Adrenal gland (tissue), 12 donors: ENCODE measurements around the gene NEK5. TPM values are rescaled to one million over a fixed set of nuclear protein-coding genes. Genes with fewer than 3 reads are reported as not detected.
"Not testable (repeated sequence)": the region's sequence is repeated elsewhere in the genome, so short reads cannot be mapped to it uniquely, and the experiment has no call there.

Experiments
- DNase-seq, 7 donors: peaks; one replicate each; pipeline ENCODE4 v3.0.0-alpha.2; 2019 to 2020
- H3K27ac ChIP-seq, 5 donors: fragments of 200-600 bp; sonication (generic) in 4 of 5; 1 replicate in 3 of 5; 2 replicates in 2 of 5; pipeline versions ENCODE4 v1.5.1 to v1.8.0; 2016 to 2020; ENCODE audit warnings: mild to moderate bottlenecking in 1 of 5
- H3K27me3 ChIP-seq: fragments of 200-600 bp; 2 replicates; pipeline ENCODE4 v1.8.0; 2021
- H3K36me3 ChIP-seq, 2 donors: fragments of 200-600 bp; replicated peaks in 1 of 2; 1 replicate in 1 of 2; 2 replicates in 1 of 2; pipeline versions ENCODE4 v1.5.1 to v1.8.0; 2018 to 2022
- H3K4me1 ChIP-seq, 2 donors: fragments of 200-600 bp; replicated peaks in 1 of 2; 1 replicate in 1 of 2; 2 replicates in 1 of 2; pipeline versions ENCODE4 v1.5.1 to v1.8.0; 2018 to 2021
- H3K4me3 ChIP-seq, 4 donors: fragments of 200-600 bp; sonication (generic) in 3 of 4; one replicate each; pipeline ENCODE4 v1.5.1; 2016 to 2018
- H3K9me3 ChIP-seq, 3 donors: fragments of 200-600 bp; sonication (generic) in 1 of 3; replicated peaks in 1 of 3; 1 replicate in 2 of 3; 2 replicates in 1 of 3; pipeline versions ENCODE4 v1.5.1 to v1.8.0; 2016 to 2021
- POLR2A ChIP-seq, 2 donors: fragments of 450-650 bp; IDR thresholded peaks; one replicate each; pipeline ENCODE4 v1.6.1; 2017; ENCODE audit warnings: antibody characterized with exemption in 2 of 2, mild to moderate bottlenecking in 2 of 2, moderate library complexity in 1 of 2
- WGBS, 4 donors: extraction: QIAGEN DNeasy Blood & Tissue Kit in 2 of 4; methylation state at CpG; one replicate each; pipeline versions ENCODE4 v1.1.5 to v1.1.7; 2013 to 2017; 5-methylcytosine and 5-hydroxymethylcytosine counted together
- intact Hi-C, 2 donors: fragments of 100-400 bp; cut with DNase I; formaldehyde crosslinking; loops; one replicate each; pipeline versions ENCODE4 v1.14.1 to v1.15.0; 2022 to 2023
- polyA plus RNA-seq, 3 donors: library from polyadenylated mRNA; stranded (reverse); fragments of 200-250 nt in 2 of 3; fragments of 350-450 nt in 1 of 3; fragmentation: Illumina TruSeq in 1 of 3; extraction: RNeasy Lipid Tissue Mini Kit (QIAGEN cat#74804) in 1 of 3; gene quantifications; one replicate each; pipeline ENCODE4 v1.2.3, GENCODE V29; 2013 to 2014
- total RNA-seq, 9 donors: library from RNA; depleted of rRNA in 4 of 9; stranded (reverse); fragments of >200 nt in 4 of 9; fragments of 120-200 nt in 1 of 9; fragmentation: NEBNext Ultra II Directional in 1 of 9; extraction: Animal tissue kit (Norgen Biotek cat#: 25700) in 1 of 9; gene quantifications; one replicate each; pipeline versions ENCODE4 v1.1.0 to v1.2.4, GENCODE V29; 2013 to 2023
- TF ChIP-seq, protein P1 (sequence below), 6 experiments: fragments of 450-650 bp in 4 of 6; fragments of 200-600 bp in 2 of 6; sonication (generic) in 1 of 6; IDR thresholded peaks; 1 replicate in 5 of 6; 2 replicates in 1 of 6; pipeline versions ENCODE4 v1.5.1 to v1.8.0; 2016 to 2021; ENCODE audit warnings: antibody characterized with exemption in 6 of 6, mild to moderate bottlenecking in 2 of 6, moderate library complexity in 1 of 6
- donor health status: healthy with polysubstance abuse.
- donor health status: Bipolar disorder and iron deficiency.
- donor health status: DM: yes; HTN: yes; CAD: no.
- donor health status: DM: no; HTN: no; CAD: no.
- donor health status: DM: no; HTN: no; CAD: no.
- donor health status: DM: yes; HTN: yes; CAD: no.

NEK5 gene
- total and polyA plus RNA-seq, 12 donors = under 0.01 to 0.17 (median 0.11) TPM; not detected in 5

DNA sequence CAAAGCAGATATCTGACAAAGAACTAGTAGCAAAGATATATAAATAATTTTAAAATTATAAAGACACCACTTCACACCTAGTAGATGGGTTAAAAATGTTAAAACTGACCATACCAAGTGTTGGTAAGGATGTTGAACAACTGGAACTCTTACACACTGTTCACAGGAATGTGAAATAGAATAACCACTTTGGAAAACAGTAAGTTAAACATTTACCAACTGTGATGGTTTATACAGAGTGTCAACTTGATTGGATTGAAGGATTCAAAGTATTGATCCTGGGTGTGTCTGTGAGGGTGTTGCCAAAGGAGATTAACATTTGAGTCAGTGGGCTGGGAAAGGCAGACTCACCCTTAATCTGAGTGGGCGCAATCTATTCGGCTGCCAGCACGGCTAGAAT, 85.2 kb downstream of the NEK5 start:
- DNase-seq = no peak
- intact Hi-C loops = no loop called here
- Histone ChIP-seq H3K27me3 (no peaks in the 10 kb centered on the region), H3K27ac (no peak overlapping the region), H3K4me1 (no peaks in the 10 kb centered on the region), H3K9me3 (no peaks in the 10 kb centered on the region), H3K4me3 (no peak overlapping the region), H3K36me3 (no peaks in the 10 kb centered on the region)
- WGBS, 4 donors = 88 to 99% (median 96%) methylated on average over 3 of the region's 3 CpGs
- TF ChIP-seq, protein P1, sequence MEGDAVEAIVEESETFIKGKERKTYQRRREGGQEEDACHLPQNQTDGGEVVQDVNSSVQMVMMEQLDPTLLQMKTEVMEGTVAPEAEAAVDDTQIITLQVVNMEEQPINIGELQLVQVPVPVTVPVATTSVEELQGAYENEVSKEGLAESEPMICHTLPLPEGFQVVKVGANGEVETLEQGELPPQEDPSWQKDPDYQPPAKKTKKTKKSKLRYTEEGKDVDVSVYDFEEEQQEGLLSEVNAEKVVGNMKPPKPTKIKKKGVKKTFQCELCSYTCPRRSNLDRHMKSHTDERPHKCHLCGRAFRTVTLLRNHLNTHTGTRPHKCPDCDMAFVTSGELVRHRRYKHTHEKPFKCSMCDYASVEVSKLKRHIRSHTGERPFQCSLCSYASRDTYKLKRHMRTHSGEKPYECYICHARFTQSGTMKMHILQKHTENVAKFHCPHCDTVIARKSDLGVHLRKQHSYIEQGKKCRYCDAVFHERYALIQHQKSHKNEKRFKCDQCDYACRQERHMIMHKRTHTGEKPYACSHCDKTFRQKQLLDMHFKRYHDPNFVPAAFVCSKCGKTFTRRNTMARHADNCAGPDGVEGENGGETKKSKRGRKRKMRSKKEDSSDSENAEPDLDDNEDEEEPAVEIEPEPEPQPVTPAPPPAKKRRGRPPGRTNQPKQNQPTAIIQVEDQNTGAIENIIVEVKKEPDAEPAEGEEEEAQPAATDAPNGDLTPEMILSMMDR (IDR thresholded peaks at IDR 0.05) = no peak
- TF ChIP-seq POLR2A (IDR thresholded peaks at IDR 0.05) = no peak

DNA sequence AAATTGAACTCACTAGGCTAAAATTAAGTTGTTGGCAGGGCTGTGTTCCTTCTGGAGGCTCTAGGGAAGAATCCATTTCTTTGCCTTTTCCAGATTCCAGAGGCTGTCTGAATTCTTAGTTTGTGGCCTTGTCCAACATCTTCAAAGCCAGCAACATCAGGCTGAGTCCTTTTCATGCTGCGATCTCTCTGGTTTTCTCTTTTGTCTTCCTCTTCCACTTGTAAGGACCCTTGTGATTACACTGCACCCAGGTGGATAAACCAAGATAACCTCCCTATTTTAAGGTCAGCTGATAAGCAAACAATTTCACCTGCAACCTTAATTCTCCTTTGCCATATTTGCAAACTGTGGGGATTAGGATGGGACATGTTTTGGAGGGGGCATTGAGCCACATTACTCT, 92.8 kb downstream of the NEK5 start:
- Histone ChIP-seq H3K4me3 (no peak overlapping the region), H3K27me3 (no peaks in the 10 kb centered on the region), H3K27ac (no peak overlapping the region), H3K4me1 (no peaks in the 10 kb centered on the region), H3K36me3 (no peaks in the 10 kb centered on the region), H3K9me3 (no peaks in the 10 kb centered on the region)
- intact Hi-C loops = no loop called here
- TF ChIP-seq, protein P1 (IDR thresholded peaks at IDR 0.05) = no peak
- no peak for TF ChIP-seq POLR2A (IDR thresholded peaks at IDR 0.05)
- DNase-seq = no peak
- 87 to 96% (median 90%) methylated on average over 1 of the region's 1 CpG for WGBS, 4 donors

DNA sequence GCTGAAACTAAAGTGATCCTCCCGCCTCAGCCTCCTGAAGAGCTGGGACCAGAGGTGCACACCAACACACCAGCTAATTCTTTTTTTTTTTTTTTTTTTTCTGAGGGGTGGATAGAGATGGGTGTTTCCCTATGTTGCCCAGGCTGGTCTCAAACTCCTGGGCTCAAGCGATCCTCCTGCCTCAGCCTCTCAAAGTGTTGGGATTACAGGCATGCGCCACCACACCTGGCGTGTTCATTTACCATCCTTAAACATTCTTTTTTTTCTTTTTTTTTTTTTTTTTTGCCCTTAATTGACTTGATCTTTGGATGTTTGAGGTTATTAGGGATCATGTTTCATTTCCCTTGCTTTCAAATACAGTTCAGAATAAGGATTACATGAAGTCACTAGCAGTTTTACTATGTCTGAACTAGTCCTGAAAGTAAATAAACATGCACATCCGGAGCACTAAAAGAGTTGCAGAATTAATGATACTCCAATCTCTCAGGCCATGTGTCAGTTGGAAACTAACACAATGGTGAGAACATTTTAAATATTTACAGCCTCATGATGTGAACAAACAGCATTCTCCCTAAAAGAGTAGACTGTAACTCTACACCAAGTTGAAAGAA, 94.2 kb downstream of the NEK5 start:
- Histone ChIP-seq H3K4me1 (no peaks in the 10 kb centered on the region), H3K27ac (no peak overlapping the region), H3K4me3 (no peak overlapping the region), H3K36me3 (no peaks in the 10 kb centered on the region), H3K9me3 (no peaks in the 10 kb centered on the region), H3K27me3 (no peaks in the 10 kb centered on the region)
- TF ChIP-seq, protein P1 (IDR thresholded peaks at IDR 0.05) = no peak
- TF ChIP-seq POLR2A (IDR thresholded peaks at IDR 0.05) = no peak
- intact Hi-C loops = no loop called here
- WGBS, 4 donors = 77 to 91% (median 83%) methylated on average over 5 of the region's 5 CpGs
- DNase-seq = no peak

DNA sequence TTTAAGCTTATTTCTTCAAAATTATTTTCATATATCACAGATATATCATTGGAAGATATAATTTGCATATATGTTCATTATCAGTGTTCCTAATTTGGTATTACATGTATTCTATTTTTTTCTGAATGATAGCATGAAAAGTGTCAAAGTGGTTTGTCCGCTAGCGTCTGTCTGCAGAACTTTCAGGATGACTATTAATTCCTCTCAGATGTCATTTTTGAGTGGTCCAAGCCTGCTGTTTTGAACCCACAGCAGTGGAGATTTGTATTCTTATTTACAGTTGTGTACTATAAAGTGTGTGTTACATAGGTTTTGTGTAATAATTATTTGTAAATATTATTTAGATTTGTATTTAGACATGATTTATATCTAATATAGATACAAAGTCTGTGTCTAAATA, 95.8 kb downstream of the NEK5 start:
- 79 to 94% (median 91%) methylated on average over 2 of the region's 2 CpGs for WGBS, 4 donors
- no peak for TF ChIP-seq POLR2A (IDR thresholded peaks at IDR 0.05)
- TF ChIP-seq, protein P1 (IDR thresholded peaks at IDR 0.05) = no peak

DNA sequence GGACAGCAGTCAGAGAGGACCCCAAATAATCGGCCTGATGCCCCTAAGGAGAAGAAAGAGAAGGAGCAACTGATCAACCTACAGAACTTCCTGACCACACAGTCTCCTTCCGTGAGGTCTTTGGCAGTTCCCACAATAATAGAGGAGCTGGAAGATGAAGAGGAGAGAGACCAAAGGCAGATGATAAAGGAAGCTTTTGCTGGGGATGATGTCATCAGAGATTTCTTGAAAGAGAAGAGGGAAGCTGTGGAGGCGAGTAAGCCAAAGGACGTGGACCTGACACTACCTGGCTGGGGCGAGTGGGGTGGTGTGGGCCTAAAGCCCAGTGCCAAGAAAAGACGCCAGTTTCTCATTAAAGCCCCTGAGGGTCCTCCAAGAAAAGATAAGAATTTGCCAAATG, 98.5 kb downstream of the NEK5 start:
- not testable (repeated sequence) for DNase-seq

More for the DNA sequence above, 95.8 kb downstream of the NEK5 start:
- intact Hi-C loops = no loop called here
- H3K4me3 ChIP-seq = no peak overlapping the region
- H3K9me3 ChIP-seq = no peaks in the 10 kb centered on the region
- H3K36me3 ChIP-seq = no peaks in the 10 kb centered on the region
- DNase-seq = no peak
- H3K27ac ChIP-seq = no peak overlapping the region
- no peaks in the 10 kb centered on the region for H3K4me1 ChIP-seq
- no peaks in the 10 kb centered on the region for H3K27me3 ChIP-seq

More for the DNA sequence above, 98.5 kb downstream of the NEK5 start:
- 98 to 99% (median 99%) methylated on average over 5 to 6 of the region's 6 CpGs for whole genome bisulfite sequencing, 4 donors
- H3K9me3 ChIP-seq, H3K27me3 ChIP-seq, intact Hi-C loops, H3K36me3 ChIP-seq, H3K4me1 ChIP-seq, H3K27ac ChIP-seq, H3K4me3 ChIP-seq: not testable (repeated sequence)
